ENCODE data around the gene CAMTA1. TPM values are rescaled to one million over a fixed set of nuclear protein-coding genes. Genes with fewer than 3 reads are reported as not detected.

Gene CAMTA1
- total RNA-seq, 2 donors from 2014 or later = 36.7 to 51.9 TPM

- H3K4me1 Mint-ChIP-seq = peaks cover 15% of the 10 kb centered on the region
- no peaks in the 10 kb centered on the region for H3K36me3 Mint-ChIP-seq (ENCODE audit: low read depth)
- no peak overlapping the region for H3K4me3 Mint-ChIP-seq
- H3K27me3 Mint-ChIP-seq = peaks cover 55% of the 10 kb centered on the region
- H3K27ac Mint-ChIP-seq = no peak overlapping the region
- no peaks in the 10 kb centered on the region for H3K9me3 Mint-ChIP-seq
- ATAC-seq (replicated peaks) = no peak
Measured at GRCh38 chr1:6966326-6966725, 181.1 kb downstream of the CAMTA1 start.

GRCh38 chr1:6967431-6968111, 182.3 kb downstream of the CAMTA1 start:
- Mint-ChIP-seq H3K27ac (no peak overlapping the region), H3K4me1 (peaks cover 15% of the 10 kb centered on the region), H3K9me3 (no peaks in the 10 kb centered on the region), H3K4me3 (no peak overlapping the region), H3K36me3 (ENCODE audit: low read depth) (no peaks in the 10 kb centered on the region), H3K27me3 (peaks cover 55% of the 10 kb centered on the region)
- ATAC-seq (replicated peaks) = no peak

GRCh38 chr1:6969106-6969505, 183.9 kb downstream of the CAMTA1 start:
- ATAC-seq (replicated peaks) = peak; percentile 44
- Mint-ChIP-seq H3K27ac (no peak overlapping the region), H3K4me1 (peaks cover 15% of the 10 kb centered on the region), H3K4me3 (no peak overlapping the region), H3K9me3 (no peaks in the 10 kb centered on the region), H3K27me3 (peaks cover 49% of the 10 kb centered on the region), H3K36me3 (ENCODE audit: low read depth) (no peaks in the 10 kb centered on the region)

- Mint-ChIP-seq H3K27me3 (peaks cover 43% of the 10 kb centered on the region), H3K36me3 (ENCODE audit: low read depth) (no peaks in the 10 kb centered on the region), H3K27ac (no peak overlapping the region), H3K4me1 (peaks cover 15% of the 10 kb centered on the region), H3K4me3 (no peak overlapping the region), H3K9me3 (no peaks in the 10 kb centered on the region)
- no peak for ATAC-seq (replicated peaks)
Measured at GRCh38 chr1:6969762-6970161, 184.5 kb downstream of the CAMTA1 start.

GRCh38 chr1:6970221-6970620, 185.0 kb downstream of the CAMTA1 start:
- Mint-ChIP-seq H3K27ac (no peak overlapping the region), H3K4me1 (peaks cover 11% of the 10 kb centered on the region), H3K27me3 (peaks cover 39% of the 10 kb centered on the region), H3K9me3 (no peaks in the 10 kb centered on the region), H3K4me3 (no peak overlapping the region), H3K36me3 (ENCODE audit: low read depth) (no peaks in the 10 kb centered on the region)
- ATAC-seq (replicated peaks) = no peak

GRCh38 chr1:6971048-6971447, 185.8 kb downstream of the CAMTA1 start:
- Mint-ChIP-seq H3K4me1 (peaks cover 11% of the 10 kb centered on the region), H3K27me3 (peaks cover 35% of the 10 kb centered on the region), H3K4me3 (no peak overlapping the region), H3K27ac (no peak overlapping the region), H3K9me3 (no peaks in the 10 kb centered on the region), H3K36me3 (ENCODE audit: low read depth) (no peaks in the 10 kb centered on the region)
- no peak for ATAC-seq (replicated peaks)

GRCh38 chr1:6971699-6972098, 186.4 kb downstream of the CAMTA1 start:
- Mint-ChIP-seq H3K27me3 (peaks cover 34% of the 10 kb centered on the region), H3K4me3 (no peak overlapping the region), H3K27ac (no peak overlapping the region)

GRCh38 chr1:6972399-6972798, 187.1 kb downstream of the CAMTA1 start:
- Mint-ChIP-seq H3K27me3 (peaks cover 33% of the 10 kb centered on the region), H3K4me3 (no peak overlapping the region), H3K4me1 (peaks cover 11% of the 10 kb centered on the region), H3K27ac (no peak overlapping the region), H3K36me3 (ENCODE audit: low read depth) (no peaks in the 10 kb centered on the region), H3K9me3 (no peaks in the 10 kb centered on the region)
- ATAC-seq (replicated peaks) = no peak

More at GRCh38 chr1:6971699-6972098, 186.4 kb downstream of the CAMTA1 start:
- no peaks in the 10 kb centered on the region for H3K36me3 Mint-ChIP-seq (ENCODE audit: low read depth)
- ATAC-seq (replicated peaks) = no peak
- peaks cover 11% of the 10 kb centered on the region for H3K4me1 Mint-ChIP-seq
- H3K9me3 Mint-ChIP-seq = no peaks in the 10 kb centered on the region

- H3K4me1 Mint-ChIP-seq = no peaks in the 10 kb centered on the region
- peaks cover 11% of the 10 kb centered on the region for H3K27me3 Mint-ChIP-seq
- no peaks in the 10 kb centered on the region for H3K9me3 Mint-ChIP-seq
- H3K4me3 Mint-ChIP-seq = no peak overlapping the region
- no peak for ATAC-seq (replicated peaks)
- no peak overlapping the region for H3K27ac Mint-ChIP-seq
- no peaks in the 10 kb centered on the region for H3K36me3 Mint-ChIP-seq (ENCODE audit: low read depth)
Measured at GRCh38 chr1:6975331-6976043, 190.2 kb downstream of the CAMTA1 start.

- H3K9me3 Mint-ChIP-seq = no peaks in the 10 kb centered on the region
- H3K36me3 Mint-ChIP-seq (ENCODE audit: low read depth) = no peaks in the 10 kb centered on the region
- H3K27ac Mint-ChIP-seq = no peak overlapping the region
- no peak overlapping the region for H3K4me3 Mint-ChIP-seq
- no peaks in the 10 kb centered on the region for H3K4me1 Mint-ChIP-seq
- H3K27me3 Mint-ChIP-seq = peaks cover 10% of the 10 kb centered on the region
- ATAC-seq (replicated peaks) = no peak
Measured at GRCh38 chr1:6976044-6976375, 190.8 kb downstream of the CAMTA1 start.

- H3K4me3 Mint-ChIP-seq = no peak overlapping the region
- ATAC-seq (replicated peaks) = no peak
- H3K4me1 Mint-ChIP-seq = no peaks in the 10 kb centered on the region
- no peaks in the 10 kb centered on the region for H3K36me3 Mint-ChIP-seq (ENCODE audit: low read depth)
- H3K27ac Mint-ChIP-seq = no peak overlapping the region
- no peaks in the 10 kb centered on the region for H3K9me3 Mint-ChIP-seq
- H3K27me3 Mint-ChIP-seq = peaks cover 16% of the 10 kb centered on the region
Measured at GRCh38 chr1:6979003-6979613, 193.9 kb downstream of the CAMTA1 start.

- Mint-ChIP-seq H3K36me3 (ENCODE audit: low read depth) (no peaks in the 10 kb centered on the region), H3K27me3 (peaks cover 18% of the 10 kb centered on the region), H3K27ac (no peak overlapping the region), H3K9me3 (no peaks in the 10 kb centered on the region), H3K4me1 (no peaks in the 10 kb centered on the region), H3K4me3 (no peak overlapping the region)
- ATAC-seq (replicated peaks) = no peak
Measured at GRCh38 chr1:6981595-6981994, 196.3 kb downstream of the CAMTA1 start.

- Mint-ChIP-seq H3K27ac (no peak overlapping the region), H3K4me1 (no peaks in the 10 kb centered on the region), H3K27me3 (peaks cover 18% of the 10 kb centered on the region), H3K9me3 (no peaks in the 10 kb centered on the region), H3K36me3 (ENCODE audit: low read depth) (no peaks in the 10 kb centered on the region), H3K4me3 (no peak overlapping the region)
- ATAC-seq (replicated peaks) = no peak
Measured at GRCh38 chr1:6982443-6982842, 197.2 kb downstream of the CAMTA1 start.

- Mint-ChIP-seq H3K27me3 (peaks cover 18% of the 10 kb centered on the region), H3K4me1 (no peaks in the 10 kb centered on the region), H3K4me3 (no peak overlapping the region), H3K9me3 (no peaks in the 10 kb centered on the region), H3K27ac (no peak overlapping the region), H3K36me3 (ENCODE audit: low read depth) (no peaks in the 10 kb centered on the region)
- ATAC-seq (replicated peaks) = no peak
Measured at GRCh38 chr1:6982860-6983259, 197.6 kb downstream of the CAMTA1 start.

GRCh38 chr1:6984536-6984935, 199.3 kb downstream of the CAMTA1 start:
- Mint-ChIP-seq H3K27ac (no peak overlapping the region), H3K9me3 (no peaks in the 10 kb centered on the region), H3K4me1 (no peaks in the 10 kb centered on the region), H3K36me3 (ENCODE audit: low read depth) (no peaks in the 10 kb centered on the region), H3K4me3 (no peak overlapping the region), H3K27me3 (peaks cover 18% of the 10 kb centered on the region)
- no peak for ATAC-seq (replicated peaks)

All from activated T-helper 17 cell treated with anti-CD3 and anti-CD28 coated beads, Interleukin-2, amount 50 U/mL, for 72 hours (primary cell).